Measurements from ENCODE around the gene C1orf21.

The C1orf21 gene

GRCh38 chr1:184664042-184664660 is 277.3 kb downstream of the C1orf21 start:
- CTCF ChIA-PET = interaction anchor here (0.6 to 1.8 kb wide), 31 partner anchors 8 to 754 kb away, joined by 3 to 31 read pairs (median 4); partner anchors contain the start of gene C1orf21
- DNase-seq (ENCODE audit: extremely low spot score) = peak; percentile 92
- POLR2A ChIA-PET = no interaction called here
- no peak for TF ChIP-seq SUZ12 (IDR thresholded peaks at IDR 0.05)
- no peak for TF ChIP-seq SP1 (IDR thresholded peaks at IDR 0.05)

DNA sequence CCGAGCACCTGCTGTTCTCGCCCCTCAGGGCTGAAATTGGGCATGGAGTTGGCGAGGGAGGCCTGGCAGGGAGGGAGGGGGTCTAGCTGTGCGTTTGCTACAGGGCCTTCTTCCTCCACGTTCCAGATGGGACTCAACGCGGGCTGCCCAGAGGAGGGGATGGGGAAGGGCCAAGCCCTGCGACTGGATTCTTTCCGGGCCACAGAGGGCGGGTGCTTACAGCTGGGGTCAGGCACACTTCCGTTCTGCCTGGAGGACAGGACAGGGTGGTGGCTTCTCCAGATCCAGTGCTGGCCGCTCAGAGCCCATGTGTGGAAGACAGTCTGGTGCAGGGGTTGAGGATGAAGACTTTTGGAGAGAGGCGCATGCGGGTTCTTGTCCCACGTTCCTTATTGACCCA is 277.8 kb downstream of the C1orf21 start:
- ChIA-PET CTCF (interaction anchor here (0.7 to 1.8 kb wide), 12 partner anchors 27 to 452 kb away, joined by 3 to 31 read pairs (median 4); partner anchors contain the start of gene C1orf21), POLR2A (no interaction called here)
- TF ChIP-seq HDGF (IDR thresholded peaks at IDR 0.05; ENCODE audit: borderline replicate concordance) = no peak
- no peak for TF ChIP-seq LEF1 (IDR thresholded peaks at IDR 0.05; ENCODE audit: borderline replicate concordance)
- TF ChIP-seq SUZ12 (IDR thresholded peaks at IDR 0.05) = no peak
- TF ChIP-seq SP1 (IDR thresholded peaks at IDR 0.05) = no peak
- no peak for TF ChIP-seq FOXK2 (IDR thresholded peaks at IDR 0.05)
- no peak for TF ChIP-seq CTBP1 (IDR thresholded peaks at IDR 0.05; ENCODE audit: borderline replicate concordance)
- no peak for TF ChIP-seq L3MBTL2 (conservative IDR thresholded peaks at IDR 0.05)
- no peak for TF ChIP-seq NFRKB (IDR thresholded peaks at IDR 0.05)
- no peak for TF ChIP-seq ELF4 (IDR thresholded peaks at IDR 0.05)
- DNase-seq (ENCODE audit: extremely low spot score) = no peak

- CTCF ChIA-PET = no interaction called here
- DNase-seq (ENCODE audit: extremely low spot score) = no peak
- no peak for TF ChIP-seq FOXA1 (IDR thresholded peaks at IDR 0.05)
- POLR2A ChIA-PET = no interaction called here
Measured at GRCh38 chr1:184665360-184665759, 278.5 kb downstream of the C1orf21 start.

- ChIA-PET POLR2A (interaction anchor here (1.0 kb wide), 1 partner anchor 8 kb away, joined by 3 read pairs; no protein-coding TSS in a partner anchor), CTCF (no interaction called here)
- TF ChIP-seq NFRKB (IDR thresholded peaks at IDR 0.05) (no peak), ARNT (IDR thresholded peaks at IDR 0.05) (no peak), FOXM1 (IDR thresholded peaks at IDR 0.05; ENCODE audit: borderline replicate concordance) (no peak), L3MBTL2 (conservative IDR thresholded peaks at IDR 0.05) (no peak), LEF1 (IDR thresholded peaks at IDR 0.05; ENCODE audit: borderline replicate concordance) (no peak), ELF4 (IDR thresholded peaks at IDR 0.05) (no peak), FOXK2 (IDR thresholded peaks at IDR 0.05) (no peak), BHLHE40 (IDR thresholded peaks at IDR 0.05; ENCODE audit: borderline replicate concordance) (no peak), CTBP1 (IDR thresholded peaks at IDR 0.05; ENCODE audit: borderline replicate concordance) (no peak), HDGF (IDR thresholded peaks at IDR 0.05; ENCODE audit: borderline replicate concordance) (no peak), TARDBP (IDR thresholded peaks at IDR 0.05) (no peak), FOXA1 (IDR thresholded peaks at IDR 0.05) (no peak)
- TF ChIP-seq, protein P1, sequence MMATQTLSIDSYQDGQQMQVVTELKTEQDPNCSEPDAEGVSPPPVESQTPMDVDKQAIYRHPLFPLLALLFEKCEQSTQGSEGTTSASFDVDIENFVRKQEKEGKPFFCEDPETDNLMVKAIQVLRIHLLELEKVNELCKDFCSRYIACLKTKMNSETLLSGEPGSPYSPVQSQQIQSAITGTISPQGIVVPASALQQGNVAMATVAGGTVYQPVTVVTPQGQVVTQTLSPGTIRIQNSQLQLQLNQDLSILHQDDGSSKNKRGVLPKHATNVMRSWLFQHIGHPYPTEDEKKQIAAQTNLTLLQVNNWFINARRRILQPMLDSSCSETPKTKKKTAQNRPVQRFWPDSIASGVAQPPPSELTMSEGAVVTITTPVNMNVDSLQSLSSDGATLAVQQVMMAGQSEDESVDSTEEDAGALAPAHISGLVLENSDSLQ (IDR thresholded peaks at IDR 0.05) = no peak
- no peak for DNase-seq (ENCODE audit: extremely low spot score)
Measured at GRCh38 chr1:184669391-184669790, 282.6 kb downstream of the C1orf21 start.

DNA sequence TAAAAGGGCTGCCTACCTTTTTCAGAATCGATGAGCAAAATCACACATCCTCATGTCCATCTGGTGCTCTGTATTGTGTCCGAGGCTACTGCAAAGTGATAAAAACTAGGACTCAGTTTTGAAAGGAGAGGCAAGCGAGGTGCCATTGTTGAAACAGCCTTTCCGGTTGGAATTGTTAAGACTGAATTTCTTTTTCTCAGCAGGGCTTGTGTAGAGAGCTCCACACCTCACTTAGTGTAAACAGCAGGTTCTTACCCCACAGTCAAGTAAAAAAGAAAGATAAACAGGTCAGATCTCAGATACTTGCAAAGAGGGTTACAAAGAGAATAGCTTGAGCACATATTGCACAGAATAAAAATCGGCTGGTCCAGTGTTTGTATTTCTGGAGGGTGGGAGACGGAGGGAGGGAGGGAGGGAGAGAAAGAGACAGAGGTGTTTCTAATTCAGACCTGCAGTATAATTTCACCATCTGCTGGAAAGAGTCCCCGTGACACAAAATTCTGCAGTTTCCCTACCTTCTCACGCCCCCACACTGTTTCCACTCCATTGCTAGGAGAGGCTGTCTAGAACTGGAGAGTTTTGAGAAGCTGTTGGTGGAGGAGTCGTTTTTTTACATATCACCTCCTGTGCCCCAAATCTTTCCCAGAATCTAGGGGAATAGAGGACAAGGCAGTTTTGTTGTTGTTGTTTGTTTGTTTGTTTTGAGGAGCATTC is 285.3 kb downstream of the C1orf21 start:
- CTCF ChIA-PET = interaction anchor here (1.1 kb wide), 1 partner anchor 8 kb away, joined by 5 read pairs; no protein-coding TSS in a partner anchor
- no peak for DNase-seq (ENCODE audit: extremely low spot score)
- TF ChIP-seq ZNF384 (IDR thresholded peaks at IDR 0.05) (no peak), BHLHE40 (IDR thresholded peaks at IDR 0.05; ENCODE audit: borderline replicate concordance) (no peak), ELF4 (IDR thresholded peaks at IDR 0.05) (no peak), FOXK2 (IDR thresholded peaks at IDR 0.05) (no peak), LEF1 (IDR thresholded peaks at IDR 0.05; ENCODE audit: borderline replicate concordance) (no peak), L3MBTL2 (conservative IDR thresholded peaks at IDR 0.05) (no peak), SP1 (IDR thresholded peaks at IDR 0.05) (no peak), NFRKB (IDR thresholded peaks at IDR 0.05) (no peak), TARDBP (IDR thresholded peaks at IDR 0.05) (no peak), FOXM1 (IDR thresholded peaks at IDR 0.05; ENCODE audit: borderline replicate concordance) (no peak), FOXA1 (IDR thresholded peaks at IDR 0.05) (no peak), ARNT (IDR thresholded peaks at IDR 0.05) (no peak), SUZ12 (IDR thresholded peaks at IDR 0.05) (no peak), CTBP1 (IDR thresholded peaks at IDR 0.05; ENCODE audit: borderline replicate concordance) (no peak), HDGF (IDR thresholded peaks at IDR 0.05; ENCODE audit: borderline replicate concordance) (no peak)
- TF ChIP-seq, protein P1 (IDR thresholded peaks at IDR 0.05) = no peak
- POLR2A ChIA-PET = no interaction called here

- CTCF ChIA-PET = interaction anchor here (1.5 kb wide), 1 partner anchor 10 kb away, joined by 4 read pairs; no protein-coding TSS in a partner anchor
- POLR2A ChIA-PET = no interaction called here
- no peak for TF ChIP-seq BHLHE40 (IDR thresholded peaks at IDR 0.05; ENCODE audit: borderline replicate concordance)
- TF ChIP-seq CTBP1 (IDR thresholded peaks at IDR 0.05; ENCODE audit: borderline replicate concordance) = no peak
- no peak for TF ChIP-seq ZNF384 (IDR thresholded peaks at IDR 0.05)
- no peak for TF ChIP-seq SUZ12 (IDR thresholded peaks at IDR 0.05)
- TF ChIP-seq, protein P1 (IDR thresholded peaks at IDR 0.05) = no peak
- TF ChIP-seq TARDBP (IDR thresholded peaks at IDR 0.05) = no peak
- TF ChIP-seq ELF4 (IDR thresholded peaks at IDR 0.05) = no peak
- TF ChIP-seq FOXA1 (IDR thresholded peaks at IDR 0.05) = no peak
- no peak for TF ChIP-seq SP1 (IDR thresholded peaks at IDR 0.05)
- no peak for DNase-seq (ENCODE audit: extremely low spot score)
Measured at GRCh38 chr1:184673305-184673704, 286.5 kb downstream of the C1orf21 start.

Data from HEK293T (cell line).